SK-MEL-5 (cell line): ENCODE measurements around the gene INPP4B. TPM values are rescaled to one million over a fixed set of nuclear protein-coding genes. Genes with fewer than 3 reads are reported as not detected.

ENCODE experiments used
- DNase-seq: peaks from one replicate; pipeline ENCODE4 v3.0.0-alpha.2; 2016; ENCODE audit warnings: low read depth, low spot score
- in situ Hi-C: cut with HindIII; loops from 2 replicates; pipeline ENCODE4 v1.10.0; 2016; ENCODE audit warnings: low sequenced_read_pairs, high pct_unique_total_duplicates, low pct_unique_long_range_greater_than_20kb
- total RNA-seq: library from RNA; depleted of rRNA; stranded (reverse); fragments of >200 nt; shearing (Covaris generic); gene quantifications from 2 replicates; pipeline ENCODE4 v1.2.3, GENCODE V29; 2014

Gene INPP4B
- total RNA-seq, 1 experiment from 2014 or later: 161 TPM

- DNase-seq: peak; percentile 63
- in situ Hi-C loops: no loop called here
These were observed 478.5 kb downstream of the INPP4B start for GRCh38 chr4:142367418-142368180.

GRCh38 chr4:142366769-142367181 is 479.3 kb downstream of the INPP4B start:
- in situ Hi-C loops: no loop called here
- DNase-seq: no peak

- in situ Hi-C loops: no loop called here
- DNase-seq: no peak
These were observed 480.7 kb downstream of the INPP4B start for GRCh38 chr4:142365391-142365790.

GRCh38 chr4:142363686-142364085 is 482.4 kb downstream of the INPP4B start:
- in situ Hi-C loops: no loop called here
- no peak for DNase-seq

GRCh38 chr4:142361981-142362380 is 484.1 kb downstream of the INPP4B start:
- in situ Hi-C loops: no loop called here
- no peak for DNase-seq

GRCh38 chr4:142360657-142361056 is 485.4 kb downstream of the INPP4B start:
- in situ Hi-C loops: no loop called here

GRCh38 chr4:142358656-142359055 is 487.4 kb downstream of the INPP4B start:
- no peak for DNase-seq
- in situ Hi-C loops: no loop called here

More at GRCh38 chr4:142360657-142361056, 485.4 kb downstream of the INPP4B start:
- DNase-seq: no peak

GRCh38 chr4:142356801-142357200 is 489.3 kb downstream of the INPP4B start:
- DNase-seq: no peak
- in situ Hi-C loops: no loop called here

- no peak for DNase-seq
- in situ Hi-C loops: no loop called here
These were observed 489.9 kb downstream of the INPP4B start for GRCh38 chr4:142356118-142356759.

- no peak for DNase-seq
- in situ Hi-C loops: no loop called here
These were observed 490.6 kb downstream of the INPP4B start for GRCh38 chr4:142355421-142355930.

GRCh38 chr4:142354794-142355420 is 491.2 kb downstream of the INPP4B start:
- DNase-seq: peak; percentile 70
- in situ Hi-C loops: no loop called here

- in situ Hi-C loops: no loop called here
- DNase-seq: no peak
These were observed 492.1 kb downstream of the INPP4B start for GRCh38 chr4:142354041-142354440.

- peak; percentile 86 for DNase-seq
- in situ Hi-C loops: no loop called here
These were observed 492.9 kb downstream of the INPP4B start for GRCh38 chr4:142353149-142353738.

- in situ Hi-C loops: no loop called here
- peak; percentile 82 for DNase-seq
These were observed 493.4 kb downstream of the INPP4B start for GRCh38 chr4:142352712-142353111.

GRCh38 chr4:142351958-142352357 is 494.1 kb downstream of the INPP4B start:
- peak; percentile 59 for DNase-seq
- in situ Hi-C loops: no loop called here

GRCh38 chr4:142350871-142351270 is 495.2 kb downstream of the INPP4B start:
- peak; percentile 38 for DNase-seq
- in situ Hi-C loops: no loop called here

GRCh38 chr4:142348613-142349021 is 497.5 kb downstream of the INPP4B start:
- in situ Hi-C loops: no loop called here
- peak; percentile 44 for DNase-seq

GRCh38 chr4:142347241-142347640 is 498.9 kb downstream of the INPP4B start:
- DNase-seq: no peak
- in situ Hi-C loops: no loop called here
